PC-9 (cell line): Measurements from ENCODE around the gene CHKB.

Source experiments
- EZH2 ChIP-seq: fragments of 200-600 bp; sonication (generic); IDR thresholded peaks from 2 replicates; pipeline ENCODE4 v1.8.0; 2017; ENCODE audit warnings: antibody characterized with exemption, low read depth
- TF ChIP-seq, protein P1 (sequence below): fragments of 200-600 bp; sonication (generic); conservative IDR thresholded peaks from 2 replicates; pipeline ENCODE4 v1.6.1; 2017; ENCODE audit warnings: mixed run types, antibody characterized with exemption, mild to moderate bottlenecking, moderate library complexity

DNA sequence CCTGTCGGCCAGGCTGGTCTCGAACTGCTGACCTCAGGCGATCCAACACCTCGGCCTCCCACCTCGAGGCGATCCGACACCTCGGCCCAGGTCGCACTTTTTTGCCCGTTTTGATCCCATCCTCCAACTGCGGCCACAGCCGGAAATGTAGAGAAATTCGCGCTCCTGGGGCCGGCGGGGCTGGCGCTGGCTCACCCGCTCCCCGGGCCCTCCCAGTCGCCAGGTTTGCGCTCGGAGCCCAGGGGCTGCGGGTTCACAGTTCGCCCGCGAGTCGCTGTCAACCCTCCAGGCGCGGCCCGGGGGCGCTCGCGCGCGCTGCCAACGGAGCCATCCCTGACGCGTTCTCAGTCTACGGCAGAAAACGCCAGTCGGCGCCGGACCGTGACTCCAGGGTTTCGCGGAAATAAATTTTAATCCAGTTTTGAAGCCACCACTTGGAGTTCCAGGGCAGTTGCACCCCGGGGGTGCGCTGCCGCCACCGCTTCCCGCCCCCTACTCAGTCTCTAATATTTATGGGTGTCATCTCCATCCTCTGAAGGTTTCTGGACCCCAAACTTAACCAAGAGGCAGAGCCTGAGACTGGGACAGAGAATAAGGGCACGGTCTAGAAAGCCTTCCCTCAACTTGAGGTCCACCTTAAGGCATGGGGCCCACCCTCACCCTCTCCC lies 38.4 kb downstream of the CHKB start:
- TF ChIP-seq, protein P1, sequence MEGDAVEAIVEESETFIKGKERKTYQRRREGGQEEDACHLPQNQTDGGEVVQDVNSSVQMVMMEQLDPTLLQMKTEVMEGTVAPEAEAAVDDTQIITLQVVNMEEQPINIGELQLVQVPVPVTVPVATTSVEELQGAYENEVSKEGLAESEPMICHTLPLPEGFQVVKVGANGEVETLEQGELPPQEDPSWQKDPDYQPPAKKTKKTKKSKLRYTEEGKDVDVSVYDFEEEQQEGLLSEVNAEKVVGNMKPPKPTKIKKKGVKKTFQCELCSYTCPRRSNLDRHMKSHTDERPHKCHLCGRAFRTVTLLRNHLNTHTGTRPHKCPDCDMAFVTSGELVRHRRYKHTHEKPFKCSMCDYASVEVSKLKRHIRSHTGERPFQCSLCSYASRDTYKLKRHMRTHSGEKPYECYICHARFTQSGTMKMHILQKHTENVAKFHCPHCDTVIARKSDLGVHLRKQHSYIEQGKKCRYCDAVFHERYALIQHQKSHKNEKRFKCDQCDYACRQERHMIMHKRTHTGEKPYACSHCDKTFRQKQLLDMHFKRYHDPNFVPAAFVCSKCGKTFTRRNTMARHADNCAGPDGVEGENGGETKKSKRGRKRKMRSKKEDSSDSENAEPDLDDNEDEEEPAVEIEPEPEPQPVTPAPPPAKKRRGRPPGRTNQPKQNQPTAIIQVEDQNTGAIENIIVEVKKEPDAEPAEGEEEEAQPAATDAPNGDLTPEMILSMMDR: peak; percentile 72
- no peak for TF ChIP-seq EZH2
